H9 (cell line): ENCODE measurements around the gene ADGRL2. TPM values are rescaled to one million over a fixed set of nuclear protein-coding genes. Genes with fewer than 3 reads are reported as not detected.

ENCODE experiments used
- DNase-seq: peaks from one replicate; pipeline ENCODE4 v3.0.0-alpha.2; 2017
- H2AFZ ChIP-seq: one replicate; pipeline ENCODE4 v1.6.1; 2013; ENCODE audit warnings: mild to moderate bottlenecking, low read length, control low read depth, moderate library complexity
- H2AK5ac ChIP-seq: 2 replicates; pipeline ENCODE4 v1.6.1; 2013; ENCODE audit warnings: low read length, control low read depth, mixed read lengths; ENCODE audit not compliant: insufficient read length
- H2BK120ac ChIP-seq: one replicate; pipeline ENCODE4 v1.6.1; 2013; ENCODE audit warnings: low read depth, mild to moderate bottlenecking, low read length, control low read depth, inconsistent platforms; ENCODE audit not compliant: poor library complexity, severe bottlenecking
- H2BK12ac ChIP-seq: 2 replicates; pipeline ENCODE4 v1.6.1; 2013; ENCODE audit warnings: low read length, control low read depth, mixed read lengths, low read depth; ENCODE audit not compliant: insufficient read length
- H2BK15ac ChIP-seq: 2 replicates; pipeline ENCODE4 v1.6.1; 2013; ENCODE audit warnings: low read depth, low read length, control low read depth
- H2BK20ac ChIP-seq: one replicate; pipeline ENCODE4 v1.6.1; 2013; ENCODE audit warnings: low read depth, mild to moderate bottlenecking, low read length, control low read depth, inconsistent platforms; ENCODE audit not compliant: poor library complexity, severe bottlenecking
- H2BK5ac ChIP-seq: 2 replicates; pipeline ENCODE4 v1.6.1; 2013; ENCODE audit warnings: low read length, control low read depth, mixed read lengths; ENCODE audit not compliant: insufficient read length
- H3K14ac ChIP-seq: 2 replicates; pipeline ENCODE4 v1.6.1; 2013; ENCODE audit warnings: low read length, control low read depth; ENCODE audit not compliant: insufficient read depth
- H3K18ac ChIP-seq: 2 replicates; pipeline ENCODE4 v1.6.1; 2013; ENCODE audit warnings: low read depth, mild to moderate bottlenecking, mixed read lengths, low read length, control low read depth; ENCODE audit not compliant: insufficient read length
- H3K23ac ChIP-seq: 2 replicates; pipeline ENCODE4 v1.6.1; 2013; ENCODE audit warnings: low read length, control low read depth, mixed read lengths, low read depth; ENCODE audit not compliant: insufficient read length
- H3K23me2 ChIP-seq: 2 replicates; pipeline ENCODE4 v1.6.1; 2013; ENCODE audit warnings: low read depth, mild to moderate bottlenecking, mixed read lengths, low read length, control low read depth; ENCODE audit not compliant: insufficient read length, poor library complexity, severe bottlenecking
- H3K27ac ChIP-seq: 2 replicates; pipeline ENCODE4 v1.5.1; 2013; ENCODE audit warnings: low read length, control low read depth, mixed read lengths, low read depth; ENCODE audit not compliant: insufficient read length
- H3K27me3 ChIP-seq: 2 replicates; pipeline ENCODE4 v1.6.1; 2013; ENCODE audit warnings: low read length, control low read depth, inconsistent platforms; ENCODE audit not compliant: insufficient read depth
- H3K4ac ChIP-seq: 2 replicates; pipeline ENCODE4 v1.6.1; 2013; ENCODE audit warnings: low read depth, mild to moderate bottlenecking, control low read depth, inconsistent platforms, low read length, moderate library complexity
- H3K4me1 ChIP-seq: 2 replicates; pipeline ENCODE4 v1.6.1; 2013; ENCODE audit warnings: low read length, control low read depth, inconsistent platforms; ENCODE audit not compliant: insufficient read depth
- H3K4me2 ChIP-seq: 2 replicates; pipeline ENCODE4 v1.6.1; 2013; ENCODE audit warnings: low read length, control low read depth, mixed read lengths; ENCODE audit not compliant: insufficient read length, insufficient read depth
- H3K56ac ChIP-seq: 2 replicates; pipeline ENCODE4 v1.6.1; 2013; ENCODE audit warnings: low read depth, mild to moderate bottlenecking, mixed read lengths, low read length, control low read depth; ENCODE audit not compliant: insufficient read length
- H3K79me1 ChIP-seq: 2 replicates; pipeline ENCODE4 v1.6.1; 2013; ENCODE audit warnings: low read depth, mild to moderate bottlenecking, moderate library complexity, low read length, control low read depth, inconsistent platforms; ENCODE audit not compliant: insufficient read depth, poor library complexity, severe bottlenecking
- H3K79me2 ChIP-seq: 2 replicates; pipeline ENCODE4 v1.6.1; 2013; ENCODE audit warnings: low read length, control low read depth, inconsistent platforms; ENCODE audit not compliant: insufficient read depth
- H3K9ac ChIP-seq: 2 replicates; pipeline ENCODE4 v1.6.1; 2013; ENCODE audit warnings: low read length, control low read depth, mixed read lengths; ENCODE audit not compliant: insufficient read length; ENCODE audit errors: extremely low read depth
- H3K9me3 ChIP-seq: one replicate; pipeline ENCODE4 v1.6.1; 2013; ENCODE audit warnings: low read depth, low read length, inconsistent platforms; ENCODE audit not compliant: control insufficient read depth
- H3T11ph ChIP-seq: one replicate; pipeline ENCODE4 v1.6.1; 2013; ENCODE audit warnings: mild to moderate bottlenecking, low read length, control low read depth, inconsistent platforms
- H4K20me1 ChIP-seq: one replicate; pipeline ENCODE4 v1.6.1; 2013; ENCODE audit not compliant: control insufficient read depth, insufficient read length, insufficient read depth
- H4K5ac ChIP-seq: 2 replicates; pipeline ENCODE4 v1.6.1; 2013; ENCODE audit warnings: low read depth, mild to moderate bottlenecking, mixed read lengths, low read length, control low read depth; ENCODE audit not compliant: insufficient read length
- H4K8ac ChIP-seq: replicated peaks from 2 replicates; pipeline ENCODE4 v1.6.1; 2013; ENCODE audit warnings: low read length, control low read depth, mixed read lengths, low read depth; ENCODE audit not compliant: insufficient read length
- H4K91ac ChIP-seq: 2 replicates; pipeline ENCODE4 v1.6.1; 2013; ENCODE audit warnings: low read depth, mild to moderate bottlenecking, moderate library complexity, mixed read lengths, low read length, control low read depth; ENCODE audit not compliant: insufficient read length
- H3K27ac Mint-ChIP-seq, 3 experiments: 2 replicates in 2 of 3; 3 replicates in 1 of 3; pipeline ENCODE4 v1.8.0; 2020 to 2021; ENCODE audit warnings: mixed read lengths in 3 of 3, mild to moderate bottlenecking in 1 of 3, moderate library complexity in 1 of 3
- H3K27me3 Mint-ChIP-seq: 2 replicates; pipeline ENCODE4 v1.8.0; 2021; ENCODE audit warnings: low read depth, mild to moderate bottlenecking, moderate library complexity, mixed read lengths
- H3K36me3 Mint-ChIP-seq, 3 experiments: 2 replicates in 2 of 3; 3 replicates in 1 of 3; pipeline ENCODE4 v1.8.0; 2020 to 2021; ENCODE audit warnings: low read depth in 3 of 3, mixed read lengths in 3 of 3; ENCODE audit not compliant: insufficient read depth in 1 of 3
- H3K4me1 Mint-ChIP-seq, 2 experiments: 2 replicates each; pipeline ENCODE4 v1.8.0; 2020; ENCODE audit warnings: mixed read lengths in 2 of 2
- H3K4me3 Mint-ChIP-seq, 2 experiments: 2 replicates in 1 of 2; 3 replicates in 1 of 2; pipeline ENCODE4 v1.8.0; 2020 to 2021; ENCODE audit warnings: mild to moderate bottlenecking in 2 of 2, mixed read lengths in 2 of 2, moderate library complexity in 1 of 2
- H3K9me3 Mint-ChIP-seq, 2 experiments: 2 replicates in 1 of 2; 3 replicates in 1 of 2; pipeline ENCODE4 v1.8.0; 2020; ENCODE audit warnings: mild to moderate bottlenecking in 2 of 2, mixed read lengths in 2 of 2, moderate library complexity in 1 of 2
- WGBS: extraction: QIAGEN DNeasy Blood & Tissue Kit; methylation state at CpG from one replicate; pipeline ENCODE4 v1.1.7; 2013; ENCODE audit warnings: missing lambda C conversion rate, low lambda C conversion rate, mixed read lengths; ENCODE audit not compliant: insufficient read length; ENCODE audit errors: extremely low coverage; 5-methylcytosine and 5-hydroxymethylcytosine counted together
- total RNA-seq: library from RNA; stranded (reverse); gene quantifications from 2 replicates; pipeline ENCODE4 v1.2.1, GENCODE V29; 2021
- TF ChIP-seq, protein P1 (sequence below): fragments of 200-600 bp; sonication (generic); conservative IDR thresholded peaks from 3 replicates; pipeline ENCODE4 v1.8.0; 2021; ENCODE audit warnings: antibody characterized with exemption, mild to moderate bottlenecking

Gene ADGRL2
- total RNA-seq, 1 experiment from 2014 or later = 119 TPM

DNA sequence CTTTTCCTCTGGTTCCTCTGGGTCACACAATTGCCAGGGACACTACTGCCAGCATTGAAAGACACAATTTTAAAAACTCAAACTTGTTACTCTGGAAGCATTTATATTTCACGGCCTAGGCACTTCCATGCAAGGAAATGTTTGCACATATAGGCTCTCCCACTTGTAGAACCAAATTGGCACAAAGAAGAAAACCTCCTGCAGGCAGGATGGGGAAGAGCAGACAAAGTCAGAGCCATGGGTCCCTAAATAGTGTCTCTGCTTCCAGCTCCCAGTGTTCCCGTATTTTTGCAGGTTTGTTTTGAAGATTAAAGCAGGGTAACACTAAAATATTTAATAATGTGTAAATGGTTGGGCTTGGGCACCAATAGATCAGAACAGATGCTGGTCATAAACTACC, 19.0 kb upstream of the ADGRL2 start:
- no peak for DNase-seq
- no peak overlapping the region for H3T11ph ChIP-seq
- no peak overlapping the region for H3K9ac ChIP-seq
- no CpG with 5 or more reads among the region's 2 CpGs for WGBS
- Mint-ChIP-seq H3K27me3 (no peaks in the 10 kb centered on the region; the same call in 1 of the 2 replicates), H3K9me3 (peaks cover under 1 to 2% of the 10 kb centered on the region in 2 experiments; a peak in 2 of 5 replicates), H3K4me3 (no peak overlapping the region), H3K36me3 (peaks cover under 1 to 8% (median 2%) of the 10 kb centered on the region in 3 experiments; a peak in 5 of 7 replicates), H3K4me1 (peaks cover 38 to 40% of the 10 kb centered on the region in 2 experiments), H3K27ac (peak overlapping the region in 1 of 3 experiments; percentile 81; a peak in 1 of 7 replicates)
- no peaks in the 10 kb centered on the region for H4K20me1 ChIP-seq
- H2AK5ac ChIP-seq = no peak overlapping the region
- no peak overlapping the region for H3K4me2 ChIP-seq
- TF ChIP-seq, protein P1, sequence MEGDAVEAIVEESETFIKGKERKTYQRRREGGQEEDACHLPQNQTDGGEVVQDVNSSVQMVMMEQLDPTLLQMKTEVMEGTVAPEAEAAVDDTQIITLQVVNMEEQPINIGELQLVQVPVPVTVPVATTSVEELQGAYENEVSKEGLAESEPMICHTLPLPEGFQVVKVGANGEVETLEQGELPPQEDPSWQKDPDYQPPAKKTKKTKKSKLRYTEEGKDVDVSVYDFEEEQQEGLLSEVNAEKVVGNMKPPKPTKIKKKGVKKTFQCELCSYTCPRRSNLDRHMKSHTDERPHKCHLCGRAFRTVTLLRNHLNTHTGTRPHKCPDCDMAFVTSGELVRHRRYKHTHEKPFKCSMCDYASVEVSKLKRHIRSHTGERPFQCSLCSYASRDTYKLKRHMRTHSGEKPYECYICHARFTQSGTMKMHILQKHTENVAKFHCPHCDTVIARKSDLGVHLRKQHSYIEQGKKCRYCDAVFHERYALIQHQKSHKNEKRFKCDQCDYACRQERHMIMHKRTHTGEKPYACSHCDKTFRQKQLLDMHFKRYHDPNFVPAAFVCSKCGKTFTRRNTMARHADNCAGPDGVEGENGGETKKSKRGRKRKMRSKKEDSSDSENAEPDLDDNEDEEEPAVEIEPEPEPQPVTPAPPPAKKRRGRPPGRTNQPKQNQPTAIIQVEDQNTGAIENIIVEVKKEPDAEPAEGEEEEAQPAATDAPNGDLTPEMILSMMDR = peak; percentile 47
- H4K5ac ChIP-seq = no peak overlapping the region
- no peak overlapping the region for H2BK120ac ChIP-seq
- H3K9me3 ChIP-seq = no peaks in the 10 kb centered on the region
- no peak overlapping the region for H4K8ac ChIP-seq
- H3K79me1 ChIP-seq = no peaks in the 10 kb centered on the region
- no peak overlapping the region for H3K56ac ChIP-seq
- H3K23ac ChIP-seq = no peak overlapping the region
- no peaks in the 10 kb centered on the region; the same call in 1 of the 2 replicates for H3K4me1 ChIP-seq
- H3K27ac ChIP-seq = no peak overlapping the region
- H3K18ac ChIP-seq = no peak overlapping the region
- H2BK12ac ChIP-seq = no peak overlapping the region
- no peaks in the 10 kb centered on the region for H3K79me2 ChIP-seq
- H3K4ac ChIP-seq = no peak overlapping the region
- no peak overlapping the region for H2BK5ac ChIP-seq
- no peak overlapping the region for H2BK15ac ChIP-seq
- H3K27me3 ChIP-seq = no peaks in the 10 kb centered on the region
- no peaks in the 10 kb centered on the region for H3K23me2 ChIP-seq
- H3K14ac ChIP-seq = no peak overlapping the region
- no peak overlapping the region for H2AFZ ChIP-seq
- H2BK20ac ChIP-seq = no peak overlapping the region
- H4K91ac ChIP-seq = no peak overlapping the region
